GM19240 (cell line): Measurements from ENCODE around the gene TRAPPC5.

Experiments
- DNase-seq: peaks from one replicate; pipeline ENCODE4 v3.0.0; 2011; ENCODE audit warnings: low spot score; ENCODE audit not compliant: insufficient read length

The TRAPPC5 gene

GRCh38 chr19:7730286-7731217 is 49.9 kb downstream of the TRAPPC5 start:
- DNase-seq: no peak

- no peak for DNase-seq
Measured at GRCh38 chr19:7731218-7731595, 50.6 kb downstream of the TRAPPC5 start.

GRCh38 chr19:7731615-7732014 is 51.0 kb downstream of the TRAPPC5 start:
- no peak for DNase-seq

- no peak for DNase-seq
Measured at GRCh38 chr19:7732045-7732444, 51.4 kb downstream of the TRAPPC5 start, which contains the start of gene CLEC4G. Gene CLEC4G, minus strand, starts transcription at chr19:7732110. Its CDS starts 8 bp downstream, at chr19:7732102.

GRCh38 chr19:7733376-7733775 is 52.7 kb downstream of the TRAPPC5 start:
- DNase-seq: no peak

GRCh38 chr19:7734220-7735203 is 53.9 kb downstream of the TRAPPC5 start:
- no peak for DNase-seq

- DNase-seq: no peak
Measured at GRCh38 chr19:7736148-7736547, 55.5 kb downstream of the TRAPPC5 start.

- DNase-seq: no peak
Measured at GRCh38 chr19:7737215-7737614, 56.6 kb downstream of the TRAPPC5 start.
